K562 (cell line): Measurements from ENCODE around the gene DENND2A. TPM values are rescaled to one million over a fixed set of nuclear protein-coding genes. Genes with fewer than 3 reads are reported as not detected.
A peak's percentile ranks its signal among the peaks of the same experiment; 100 is the strongest.

Experiments used
- ATAC-seq: fragments of 200-7000 bp; cut with Tn5 transposase; 3 replicates; pipeline ENCODE4 v1.9.1; 2020; ENCODE audit warnings: moderate library complexity
- BruUV-seq: library from RNA; stranded (reverse); fragments of 400-500 nt; replicated peaks from 2 replicates; lab custom pipeline; 2021; lab: Mats Ljungman, UMichigan
- CTCF ChIA-PET: fragments of 300-600 bp; formaldehyde crosslinking; extraction: SDS; loops from one replicate; lab custom pipeline; 2021; ENCODE audit warnings: low intra/inter-chr PET ratio; lab: Yijun Ruan, JAX
- POLR2A ChIA-PET: fragments of 300-600, 350-650 bp; sonication (Branson Sonifier 250); formaldehyde crosslinking; extraction: SDS; loops from one replicate; lab custom pipeline; 2021; ENCODE audit warnings: antibody characterized with exemption, inconsistent platforms; lab: Yijun Ruan, JAX
- DNase-seq, 4 experiments: peaks; one replicate each; pipeline versions ENCODE4 v3.0.0 to v3.0.0-alpha.2; 2011 to 2018; ENCODE audit warnings: low spot score in 3 of 4, mixed read lengths in 3 of 4; ENCODE audit errors: extremely low read depth in 1 of 4
- FAIRE-seq: peaks from 2 replicates; lab custom pipeline; 2011; peaks lifted over from hg19 to GRCh38; lab: Jason Lieb, UNC
- H2AFZ ChIP-seq: 2 replicates; pipeline ENCODE4 v1.6.0; 2011; ENCODE audit warnings: low read depth, low read length, control low read depth, inconsistent platforms
- H3K27ac ChIP-seq: fragments of 200-600 bp; 3 replicates; pipeline ENCODE4 v1.8.0; 2011; ENCODE audit warnings: low read depth, mild to moderate bottlenecking, control low read depth, inconsistent platforms, low read length, moderate library complexity, mixed read lengths; ENCODE audit errors: extremely low read depth
- H3K27me3 ChIP-seq, 2 experiments: fragments of 300-600 bp in 1 of 2; 2 replicates in 1 of 2; 3 replicates in 1 of 2; pipeline versions ENCODE4 v1.6.0 to v1.8.0; 2011; ENCODE audit warnings: inconsistent platforms in 2 of 2, low read length in 2 of 2, mild to moderate bottlenecking in 1 of 2, mixed read lengths in 1 of 2, moderate library complexity in 1 of 2; ENCODE audit not compliant: control insufficient read depth in 2 of 2, insufficient read depth in 2 of 2
- H3K36me3 ChIP-seq: fragments of 300-600 bp; 3 replicates; pipeline ENCODE4 v1.8.0; 2011; ENCODE audit warnings: mild to moderate bottlenecking, low read length, inconsistent platforms; ENCODE audit not compliant: control insufficient read depth, insufficient read depth
- H3K4me1 ChIP-seq, 2 experiments: fragments of 200-600 bp in 1 of 2; replicated peaks in 1 of 2; 2 replicates in 1 of 2; 3 replicates in 1 of 2; pipeline versions ENCODE4 v1.5.1 to v1.8.0; 2011; ENCODE audit warnings: inconsistent platforms in 2 of 2, low read length in 2 of 2, mild to moderate bottlenecking in 1 of 2, mixed read lengths in 1 of 2, moderate library complexity in 1 of 2; ENCODE audit not compliant: control insufficient read depth in 2 of 2, insufficient read depth in 2 of 2
- H3K4me2 ChIP-seq: 2 replicates; pipeline ENCODE4 v1.6.1; 2011; ENCODE audit warnings: low read length, control low read depth, inconsistent platforms, mixed read lengths; ENCODE audit not compliant: insufficient read depth
- H3K4me3 ChIP-seq: fragments of 200-600 bp; sonication (generic), shearing (Covaris generic); 2 replicates; pipeline ENCODE4 v1.5.1; 2016; ENCODE audit warnings: control low read depth, inconsistent platforms
- H3K79me2 ChIP-seq: fragments of 200-600 bp; 3 replicates; pipeline ENCODE4 v1.8.0; 2011; ENCODE audit warnings: low read length, inconsistent platforms; ENCODE audit not compliant: control insufficient read depth, insufficient read depth
- H3K9ac ChIP-seq, 2 experiments: 2 replicates each; pipeline versions ENCODE4 v1.6.0 to v1.6.1; 2011; ENCODE audit warnings: low read depth in 2 of 2, low read length in 2 of 2, control low read depth in 1 of 2, inconsistent platforms in 1 of 2, mild to moderate bottlenecking in 1 of 2, mixed read lengths in 1 of 2; ENCODE audit not compliant: insufficient read depth in 1 of 2
- H3K9me1 ChIP-seq: one replicate; pipeline ENCODE4 v1.6.0; 2011; ENCODE audit warnings: inconsistent platforms, mild to moderate bottlenecking, low read length, moderate library complexity; ENCODE audit not compliant: control insufficient read depth, insufficient read depth
- H3K9me3 ChIP-seq: replicated peaks from 2 replicates; pipeline ENCODE4 v1.5.1; 2011; ENCODE audit warnings: low read depth, low read length, inconsistent platforms; ENCODE audit not compliant: control insufficient read depth, insufficient read depth
- H4K20me1 ChIP-seq: replicated peaks from 2 replicates; pipeline ENCODE4 v1.6.1; 2011; ENCODE audit warnings: low read length, inconsistent platforms, mixed read lengths; ENCODE audit not compliant: control insufficient read depth, insufficient read depth
- CAMTA2 ChIP-seq: fragments of 250-450 bp; sonication (Bioruptor Pico); conservative IDR thresholded peaks from 2 replicates; pipeline ENCODE4 v1.5.1; 2022
- CBX2 ChIP-seq: fragments of 200-600 bp; sonication (generic); IDR thresholded peaks from one replicate; pipeline ENCODE4 v1.6.1; 2012; ENCODE audit warnings: mild to moderate bottlenecking, low read length, inconsistent platforms; ENCODE audit not compliant: insufficient read depth, poor library complexity, severe bottlenecking
- CBX8 ChIP-seq: fragments of 200-600 bp; sonication (generic); IDR thresholded peaks from 2 replicates; pipeline ENCODE4 v1.6.1; 2012; ENCODE audit warnings: borderline replicate concordance, mixed run types, low read depth, mild to moderate bottlenecking, moderate library complexity, mixed read lengths, low read length, control low read depth, inconsistent platforms; ENCODE audit not compliant: poor library complexity, severe bottlenecking; ENCODE audit errors: extremely low read depth
- WGBS: fragments of 100-300 bp; shearing (Covaris generic); methylation state at CpG from one replicate; pipeline ENCODE4 v1.1.6; 2016; ENCODE audit warnings: low coverage, mixed read lengths; ENCODE audit not compliant: insufficient coverage; ENCODE audit errors: missing lambda C conversion rate; 5-methylcytosine and 5-hydroxymethylcytosine counted together
- in situ Hi-C: fragments of 300-500 bp; cut with MboI; formaldehyde crosslinking; loops from 4 replicates; pipeline ENCODE4 v1.15.0; 2018; ENCODE audit warnings: inconsistent platforms, mixed read lengths
- intact Hi-C: fragments of 100-400 bp; cut with micrococcal nuclease; formaldehyde crosslinking; loops from 2 replicates; pipeline ENCODE4 v1.14.2; 2022
- polyA plus RNA-seq, 8 experiments: library from polyadenylated mRNA; depleted of rRNA in 4 of 8; stranded (reverse) in 5 of 8; unstranded in 3 of 8; fragments of >200 nt; fragmentation: Nextera tagmentation in 2 of 8; fragmentation: Illumina TruSeq in 1 of 8; extraction: Ambion mirVana in 2 of 8; extraction: Trizol in 1 of 8; gene quantifications; 2 replicates each; pipeline versions ENCODE4 v1.2.1 to v1.2.3, GENCODE V29; 2011 to 2014; ENCODE audit warnings: inconsistent platforms in 1 of 8, missing spikeins in 1 of 8
- total RNA-seq, 7 experiments: library from RNA; depleted of rRNA in 6 of 7; stranded (reverse); fragments of >200 nt in 6 of 7; fragmentation: Illumina TruSeq in 2 of 7; extraction: Trizol in 2 of 7; gene quantifications; 2 replicates each; pipeline versions ENCODE4 v1.2.1 to v1.2.3, GENCODE V29; 2011 to 2021; ENCODE audit warnings: low replicate concordance in 1 of 7

The DENND2A gene
- total and polyA plus RNA-seq, 9 of the 15 experiments (the other 6 are each of a cell fraction or from before 2014, with no cell fraction given) = not detected

- Histone ChIP-seq H3K4me3 (no peak overlapping the region), H3K4me1 (no peaks in the 10 kb centered on the region), H4K20me1 (peaks cover 3% of the 10 kb centered on the region; the same call in 1 of the 2 replicates), H3K79me2 (no peaks in the 10 kb centered on the region), H3K9me1 (no peaks in the 10 kb centered on the region), H3K4me2 (no peak overlapping the region), H3K27me3 (peaks cover 52 to 64% of the 10 kb centered on the region in 2 experiments), H3K9ac (no peak overlapping the region), H2AFZ (no peak overlapping the region)
- ATAC-seq = no peak
- CTCF ChIA-PET = no interaction called here
- peak in 1 of 4 experiments; percentile 3 for DNase-seq
- no TSS peak for BruUV-seq
- WGBS = 3% methylated on average over 5 of the region's 5 CpGs
- no peak for TF ChIP-seq CAMTA2 (CRISPR knock-in tag)
- peak; percentile 83 for TF ChIP-seq CBX8
- peak; percentile 34 for TF ChIP-seq CBX2
- TF ChIP-seq, all 486 proteins: peak for 2
- H3K9me3 ChIP-seq = no peaks in the 10 kb centered on the region
- FAIRE-seq = no peak
- in situ Hi-C loops (no loop called here), intact Hi-C loops (loop anchor here (5.0 kb wide), 2 partner anchors 80 to 120 kb away; partner anchors contain the start of gene MKRN1)
- POLR2A ChIA-PET = interaction anchor here (2.3 kb wide), 1 partner anchor 11 kb away, joined by 9 read pairs; no protein-coding TSS in a partner anchor
- H3K36me3 ChIP-seq = no peaks in the 10 kb centered on the region
- H3K27ac ChIP-seq = no peak overlapping the region
Observed at GRCh38 chr7:140597428-140597949, 43.1 kb downstream of the DENND2A start.
